H1 (cell line): ENCODE measurements around the gene DIP2C.

Source experiments
- ASH2L ChIP-seq: fragments of 200-600, 300-600 bp; sonication (generic); IDR thresholded peaks from one replicate; pipeline ENCODE4 v1.7.1; 2017; ENCODE audit warnings: low read length
- CBX8 ChIP-seq: fragments of 300-800, 300-1000 bp; sonication (generic); IDR thresholded peaks from 2 replicates; pipeline ENCODE4 v1.7.1; 2016; ENCODE audit warnings: low read depth, low read length, borderline replicate concordance
- CHD2 ChIP-seq: IDR thresholded peaks from 2 replicates; pipeline ENCODE4 v1.6.1; 2012; ENCODE audit warnings: low read length, improper control_type of control experiment
- CREB1 ChIP-seq: IDR thresholded peaks from 2 replicates; pipeline ENCODE4 v1.6.1; 2012; ENCODE audit warnings: inconsistent platforms
- CTCF ChIP-seq, 3 experiments: IDR thresholded peaks; 1 replicate in 2 of 3; 2 replicates in 1 of 3; pipeline versions ENCODE4 v1.5.1 to v1.6.1; 2011; ENCODE audit warnings: low read length in 3 of 3, mild to moderate bottlenecking in 3 of 3, inconsistent platforms in 2 of 3, low read depth in 1 of 3, moderate library complexity in 1 of 3; ENCODE audit not compliant: insufficient read depth in 1 of 3; ENCODE audit errors: control extremely low read depth in 1 of 3
- EGR1 ChIP-seq: IDR thresholded peaks from 2 replicates; pipeline ENCODE4 v1.6.1; 2011; ENCODE audit warnings: low read depth, low read length, borderline replicate concordance
- EZH2 ChIP-seq: fragments of 200-600 bp; sonication (generic); IDR thresholded peaks from 2 replicates; pipeline ENCODE4 v1.7.1; 2012; ENCODE audit warnings: low read depth, mild to moderate bottlenecking, moderate library complexity, low read length, inconsistent platforms; ENCODE audit not compliant: severe bottlenecking
- POLR2A ChIP-seq, 2 experiments: IDR thresholded peaks; 1 replicate in 1 of 2; 2 replicates in 1 of 2; pipeline ENCODE4 v1.6.1; 2011; ENCODE audit warnings: low read depth in 2 of 2, low read length in 2 of 2, mild to moderate bottlenecking in 2 of 2; ENCODE audit errors: control extremely low read depth in 1 of 2
- RAD21 ChIP-seq, 2 experiments: IDR thresholded peaks in 1 of 2; conservative IDR thresholded peaks in 1 of 2; 2 replicates each; pipeline ENCODE4 v1.6.1; 2011; ENCODE audit warnings: low read depth in 2 of 2, low read length in 2 of 2, improper control_type of control experiment in 1 of 2, inconsistent platforms in 1 of 2, mild to moderate bottlenecking in 1 of 2, moderate library complexity in 1 of 2

- no peak for TF ChIP-seq CHD2
- no peak for TF ChIP-seq CTCF (IDR thresholded peaks at IDR 0.05; ENCODE audit: control extremely low read depth in 1 of 3, insufficient read depth in 1 of 3, low read depth in 1 of 3, low read length in 3 of 3)
- TF ChIP-seq POLR2A (IDR thresholded peaks at IDR 0.05; ENCODE audit: control extremely low read depth in 1 of 2, low read depth in 2 of 2, low read length in 2 of 2): no peak
- TF ChIP-seq EGR1: no peak
- TF ChIP-seq CREB1: no peak
- TF ChIP-seq EZH2: no peak
- TF ChIP-seq ASH2L: no peak
- no peak for TF ChIP-seq CBX8
- no peak for TF ChIP-seq RAD21 (IDR thresholded peaks at IDR 0.05 in 1 of 2, conservative IDR thresholded peaks at IDR 0.05 in 1 of 2; ENCODE audit: low read depth in 2 of 2, low read length in 2 of 2)
Observed at GRCh38 chr10:685613-686012, 3.9 kb downstream of the DIP2C start.
